Measurements from ENCODE around the gene SLC25A45. TPM values are rescaled to one million over a fixed set of nuclear protein-coding genes. Genes with fewer than 3 reads are reported as not detected.
A peak's percentile ranks its signal among the peaks of the same experiment; 100 is the strongest.

Gene SLC25A45
- total RNA-seq, 1 donor from 2014 or later = 12.3 TPM

DNA sequence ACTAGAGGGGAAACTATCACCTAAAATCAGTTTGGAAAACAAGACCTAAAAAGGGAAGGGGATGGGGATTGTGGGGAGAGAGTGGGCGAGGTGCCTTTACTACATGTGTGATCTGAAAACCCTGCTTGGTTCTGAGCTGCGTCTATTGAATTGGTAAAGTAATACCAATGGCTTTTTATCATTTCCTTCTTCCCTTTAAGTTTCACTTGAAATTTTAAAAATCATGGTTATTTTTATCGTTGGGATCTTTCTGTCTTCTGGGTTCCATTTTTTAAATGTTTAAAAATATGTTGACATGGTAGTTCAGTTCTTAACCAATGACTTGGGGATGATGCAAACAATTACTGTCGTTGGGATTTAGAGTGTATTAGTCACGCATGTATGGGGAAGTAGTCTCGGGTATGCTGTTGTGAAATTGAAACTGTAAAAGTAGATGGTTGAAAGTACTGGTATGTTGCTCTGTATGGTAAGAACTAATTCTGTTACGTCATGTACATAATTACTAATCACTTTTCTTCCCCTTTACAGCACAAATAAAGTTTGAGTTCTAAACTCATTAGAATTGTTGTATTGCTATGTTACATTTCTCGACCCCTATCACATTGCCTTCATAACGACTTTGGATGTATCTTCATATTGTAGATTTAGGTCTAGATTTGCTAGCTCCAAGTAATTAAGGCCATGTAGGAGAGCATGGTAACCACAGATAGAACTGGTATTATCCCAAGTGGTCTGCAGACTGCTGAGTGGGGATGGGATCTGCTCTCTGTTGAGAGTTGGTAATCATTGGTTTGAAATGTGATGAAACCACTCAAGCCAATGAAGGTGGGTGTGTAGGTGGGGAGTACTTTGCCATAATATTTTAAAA, 43.8 kb upstream of the SLC25A45 start:
- CTCF ChIA-PET = interaction anchor here (1.8 to 12.8 kb wide), 2 partner anchors 10 to 78 kb away, joined by 11 to 289 read pairs; partner anchors contain the start of gene MALAT1
- Mint-ChIP-seq H3K4me1 (peaks cover 77% of the 10 kb centered on the region), H3K27me3 (no peaks in the 10 kb centered on the region), H3K36me3 (ENCODE audit: low read depth) (peaks cover 55% of the 10 kb centered on the region), H3K9me3 (no peaks in the 10 kb centered on the region), H3K27ac (peak overlapping the region; percentile 100), H3K4me3 (peak overlapping the region; percentile 100)
- TF ChIP-seq, protein P1, sequence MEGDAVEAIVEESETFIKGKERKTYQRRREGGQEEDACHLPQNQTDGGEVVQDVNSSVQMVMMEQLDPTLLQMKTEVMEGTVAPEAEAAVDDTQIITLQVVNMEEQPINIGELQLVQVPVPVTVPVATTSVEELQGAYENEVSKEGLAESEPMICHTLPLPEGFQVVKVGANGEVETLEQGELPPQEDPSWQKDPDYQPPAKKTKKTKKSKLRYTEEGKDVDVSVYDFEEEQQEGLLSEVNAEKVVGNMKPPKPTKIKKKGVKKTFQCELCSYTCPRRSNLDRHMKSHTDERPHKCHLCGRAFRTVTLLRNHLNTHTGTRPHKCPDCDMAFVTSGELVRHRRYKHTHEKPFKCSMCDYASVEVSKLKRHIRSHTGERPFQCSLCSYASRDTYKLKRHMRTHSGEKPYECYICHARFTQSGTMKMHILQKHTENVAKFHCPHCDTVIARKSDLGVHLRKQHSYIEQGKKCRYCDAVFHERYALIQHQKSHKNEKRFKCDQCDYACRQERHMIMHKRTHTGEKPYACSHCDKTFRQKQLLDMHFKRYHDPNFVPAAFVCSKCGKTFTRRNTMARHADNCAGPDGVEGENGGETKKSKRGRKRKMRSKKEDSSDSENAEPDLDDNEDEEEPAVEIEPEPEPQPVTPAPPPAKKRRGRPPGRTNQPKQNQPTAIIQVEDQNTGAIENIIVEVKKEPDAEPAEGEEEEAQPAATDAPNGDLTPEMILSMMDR (IDR thresholded peaks at IDR 0.05) = no peak
- DNase-seq (no peak), ATAC-seq (ENCODE audit: low read depth) (peak; percentile 32)
- intact Hi-C loops (cut with micrococcal nuclease) = loop anchor here (1.0 kb wide), 4 partner anchors 10 to 71 kb away; partner anchors contain the start of gene SLC25A45
- POLR2A ChIA-PET = interaction anchor here (0.6 to 19.3 kb wide), 16 partner anchors 8 to 140 kb away, joined by 3 to 3752 read pairs (median 26); partner anchors contain the start of genes FRMD8, MALAT1, NEAT1 and SLC25A45

DNA sequence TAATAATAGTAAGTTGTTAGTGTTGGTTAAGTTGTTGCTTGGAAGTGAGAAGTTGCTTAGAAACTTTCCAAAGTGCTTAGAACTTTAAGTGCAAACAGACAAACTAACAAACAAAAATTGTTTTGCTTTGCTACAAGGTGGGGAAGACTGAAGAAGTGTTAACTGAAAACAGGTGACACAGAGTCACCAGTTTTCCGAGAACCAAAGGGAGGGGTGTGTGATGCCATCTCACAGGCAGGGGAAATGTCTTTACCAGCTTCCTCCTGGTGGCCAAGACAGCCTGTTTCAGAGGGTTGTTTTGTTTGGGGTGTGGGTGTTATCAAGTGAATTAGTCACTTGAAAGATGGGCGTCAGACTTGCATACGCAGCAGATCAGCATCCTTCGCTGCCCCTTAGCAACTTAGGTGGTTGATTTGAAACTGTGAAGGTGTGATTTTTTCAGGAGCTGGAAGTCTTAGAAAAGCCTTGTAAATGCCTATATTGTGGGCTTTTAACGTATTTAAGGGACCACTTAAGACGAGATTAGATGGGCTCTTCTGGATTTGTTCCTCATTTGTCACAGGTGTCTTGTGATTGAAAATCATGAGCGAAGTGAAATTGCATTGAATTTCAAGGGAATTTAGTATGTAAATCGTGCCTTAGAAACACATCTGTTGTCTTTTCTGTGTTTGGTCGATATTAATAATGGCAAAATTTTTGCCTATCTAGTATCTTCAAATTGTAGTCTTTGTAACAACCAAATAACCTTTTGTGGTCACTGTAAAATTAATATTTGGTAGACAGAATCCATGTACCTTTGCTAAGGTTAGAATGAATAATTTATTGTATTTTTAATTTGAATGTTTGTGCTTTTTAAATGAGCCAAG, 42.9 kb upstream of the SLC25A45 start:
- TF ChIP-seq, protein P1 (IDR thresholded peaks at IDR 0.05) = no peak
- no peaks in the 10 kb centered on the region for H3K9me3 Mint-ChIP-seq
- no peaks in the 10 kb centered on the region for H3K27me3 Mint-ChIP-seq
- DNase-seq = no peak
- peaks cover 78% of the 10 kb centered on the region for H3K4me1 Mint-ChIP-seq
- H3K4me3 Mint-ChIP-seq = peak overlapping the region; percentile 100
- ChIA-PET CTCF (interaction anchor here (0.8 to 12.8 kb wide), 4 partner anchors 9 to 79 kb away, joined by 3 to 289 read pairs (median 8); partner anchors contain the start of gene MALAT1), POLR2A (interaction anchor here (0.7 to 19.3 kb wide), 19 partner anchors 7 to 434 kb away, joined by 3 to 3752 read pairs (median 9); partner anchors contain the start of genes DPF2, FRMD8, MALAT1 and MUS81)
- ATAC-seq (ENCODE audit: low read depth) = peak; percentile 38
- H3K27ac Mint-ChIP-seq = peak overlapping the region; percentile 100
- peaks cover 55% of the 10 kb centered on the region for H3K36me3 Mint-ChIP-seq (ENCODE audit: low read depth)
- intact Hi-C loops (cut with micrococcal nuclease) = loop anchor here (1.0 kb wide), 3 partner anchors 9 to 72 kb away; partner anchors contain the start of gene SLC25A45

DNA sequence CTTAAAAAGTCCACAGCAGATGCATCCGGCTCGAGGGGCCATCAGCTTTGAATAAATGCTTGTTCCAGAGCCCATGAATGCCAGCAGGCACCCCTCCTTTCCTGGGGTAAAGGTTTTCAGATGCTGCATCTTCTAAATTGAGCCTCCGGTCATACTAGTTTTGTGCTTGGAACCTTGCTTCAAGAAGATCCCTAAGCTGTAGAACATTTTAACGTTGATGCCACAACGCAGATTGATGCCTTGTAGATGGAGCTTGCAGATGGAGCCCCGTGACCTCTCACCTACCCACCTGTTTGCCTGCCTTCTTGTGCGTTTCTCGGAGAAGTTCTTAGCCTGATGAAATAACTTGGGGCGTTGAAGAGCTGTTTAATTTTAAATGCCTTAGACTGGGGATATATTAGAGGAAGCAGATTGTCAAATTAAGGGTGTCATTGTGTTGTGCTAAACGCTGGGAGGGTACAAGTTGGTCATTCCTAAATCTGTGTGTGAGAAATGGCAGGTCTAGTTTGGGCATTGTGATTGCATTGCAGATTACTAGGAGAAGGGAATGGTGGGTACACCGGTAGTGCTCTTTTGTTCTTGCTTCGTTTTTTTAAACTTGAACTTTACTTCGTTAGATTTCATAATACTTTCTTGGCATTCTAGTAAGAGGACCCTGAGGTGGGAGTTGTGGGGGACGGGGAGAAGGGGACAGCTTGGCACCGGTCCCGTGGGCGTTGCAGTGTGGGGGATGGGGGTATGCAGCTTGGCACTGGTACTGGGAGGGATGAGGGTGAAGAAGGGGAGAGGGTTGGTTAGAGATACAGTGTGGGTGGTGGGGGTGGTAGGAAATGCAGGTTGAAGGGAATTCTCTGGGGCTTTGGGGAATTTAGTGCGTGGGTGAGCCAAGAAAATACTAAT, 42.0 kb upstream of the SLC25A45 start:
- ATAC-seq (ENCODE audit: low read depth) = no peak
- H3K4me1 Mint-ChIP-seq = peaks cover 77% of the 10 kb centered on the region
- peak overlapping the region; percentile 100 for H3K27ac Mint-ChIP-seq
- H3K9me3 Mint-ChIP-seq = no peaks in the 10 kb centered on the region
- intact Hi-C loops (cut with micrococcal nuclease) = loop anchor here (1.0 kb wide), 3 partner anchors 8 to 73 kb away; partner anchors contain the start of gene SLC25A45
- no peaks in the 10 kb centered on the region for H3K27me3 Mint-ChIP-seq
- TF ChIP-seq, protein P1 (IDR thresholded peaks at IDR 0.05) = no peak
- POLR2A ChIA-PET = interaction anchor here (0.7 to 19.3 kb wide), 20 partner anchors 6 to 435 kb away, joined by 3 to 3752 read pairs (median 14); partner anchors contain the start of genes DPF2, FRMD8, MALAT1 and MUS81
- peaks cover 53% of the 10 kb centered on the region for H3K36me3 Mint-ChIP-seq (ENCODE audit: low read depth)
- peak; percentile 35 for DNase-seq
- peak overlapping the region; percentile 100 for H3K4me3 Mint-ChIP-seq
- CTCF ChIA-PET = interaction anchor here (0.8 to 12.8 kb wide), 5 partner anchors 8 to 80 kb away, joined by 3 to 289 read pairs (median 4); partner anchors contain the start of genes MALAT1 and SLC25A45

DNA sequence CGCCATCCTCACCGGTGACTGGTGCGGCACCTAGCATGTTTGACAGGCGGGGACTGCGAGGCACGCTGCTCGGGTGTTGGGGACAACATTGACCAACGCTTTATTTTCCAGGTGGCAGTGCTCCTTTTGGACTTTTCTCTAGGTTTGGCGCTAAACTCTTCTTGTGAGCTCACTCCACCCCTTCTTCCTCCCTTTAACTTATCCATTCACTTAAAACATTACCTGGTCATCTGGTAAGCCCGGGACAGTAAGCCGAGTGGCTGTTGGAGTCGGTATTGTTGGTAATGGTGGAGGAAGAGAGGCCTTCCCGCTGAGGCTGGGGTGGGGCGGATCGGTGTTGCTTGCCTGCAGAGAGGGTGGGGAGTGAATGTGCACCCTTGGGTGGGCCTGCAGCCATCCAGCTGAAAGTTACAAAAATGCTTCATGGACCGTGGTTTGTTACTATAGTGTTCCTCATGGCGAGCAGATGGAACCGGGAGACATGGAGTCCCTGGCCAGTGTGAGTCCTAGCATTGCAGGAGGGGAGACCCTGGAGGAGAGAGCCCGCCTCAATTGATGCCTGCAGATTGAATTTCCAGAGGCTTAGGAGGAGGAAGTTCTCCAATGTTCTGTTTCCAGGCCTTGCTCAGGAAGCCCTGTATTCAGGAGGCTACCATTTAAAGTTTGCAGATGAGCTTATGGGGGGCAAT, 41.2 kb upstream of the SLC25A45 start:
- TF ChIP-seq, protein P1 (IDR thresholded peaks at IDR 0.05) = no peak
- ChIA-PET CTCF (interaction anchor here (1.0 to 12.8 kb wide), 2 partner anchors 41 to 80 kb away, joined by 3 to 289 read pairs; partner anchors contain the start of genes MALAT1 and SLC25A45), POLR2A (interaction anchor here (1.1 to 19.3 kb wide), 18 partner anchors 5 to 289 kb away, joined by 3 to 3752 read pairs (median 30); partner anchors contain the start of genes DPF2, FRMD8, MALAT1 and NEAT1)
- Mint-ChIP-seq H3K4me3 (peak overlapping the region; percentile 100), H3K27me3 (no peaks in the 10 kb centered on the region), H3K4me1 (peaks cover 77% of the 10 kb centered on the region), H3K27ac (peak overlapping the region; percentile 100), H3K9me3 (no peaks in the 10 kb centered on the region), H3K36me3 (ENCODE audit: low read depth) (peaks cover 53% of the 10 kb centered on the region)
- DNase-seq (no peak), ATAC-seq (ENCODE audit: low read depth) (no peak)
- intact Hi-C loops (cut with micrococcal nuclease) = no loop called here
